Stimulated activated CD8-positive, alpha-beta memory T cell treated with anti-CD3 and anti-CD28 coated beads, Interleukin-15, amount 100 ng/mL, for 4 hours (primary cell): ENCODE measurements around the gene ERC2.

ENCODE experiments used
- DNase-seq, 2 donors: peaks; one replicate each; pipeline ENCODE4 v3.0.0-alpha.2; 2020; ENCODE audit warnings: low read depth in 2 of 2

ERC2 gene

GRCh38 chr3:56424885-56425284 lies 43.4 kb downstream of the ERC2 start:
- DNase-seq, result no peak

DNA sequence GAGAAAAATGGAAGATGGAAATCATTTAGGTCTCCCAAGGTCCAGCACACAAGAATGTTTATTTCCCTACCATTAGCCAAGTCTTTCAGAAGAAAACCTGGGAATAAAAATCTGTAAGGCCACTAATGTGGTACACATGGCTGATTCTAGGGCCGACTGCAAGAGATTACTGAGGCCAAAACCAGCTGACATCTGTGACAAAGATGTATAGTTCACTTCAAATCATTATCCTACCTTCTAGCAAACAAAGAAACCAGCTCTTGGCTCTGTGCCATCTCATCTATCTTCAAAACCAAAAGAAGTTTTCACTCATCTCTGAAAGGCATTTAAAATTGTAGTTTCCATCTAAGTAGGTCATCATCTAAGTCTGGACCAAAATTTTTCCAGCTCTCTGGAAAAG lies 43.9 kb downstream of the ERC2 start:
- DNase-seq, result no peak

DNA sequence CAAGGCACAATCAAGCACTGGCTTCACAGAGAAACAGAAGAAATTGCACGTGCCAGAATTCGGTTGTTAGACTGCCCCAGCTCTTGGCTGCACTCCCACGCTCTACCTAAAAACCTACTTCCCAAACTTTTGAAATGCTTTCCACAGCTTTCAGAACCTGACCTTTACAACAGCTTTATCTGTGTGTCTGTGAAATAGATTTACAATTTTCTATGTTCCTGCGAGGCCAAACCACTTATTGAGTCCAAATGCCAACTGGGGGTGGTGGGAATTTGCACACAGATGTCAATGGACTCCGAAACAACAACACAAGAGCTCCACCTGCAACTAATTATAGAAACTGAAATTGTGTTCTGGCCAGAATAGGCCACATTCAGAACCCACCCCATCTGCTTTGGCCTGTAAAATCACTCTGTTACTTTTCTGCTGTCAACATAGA lies 44.6 kb downstream of the ERC2 start:
- DNase-seq, result no peak

DNA sequence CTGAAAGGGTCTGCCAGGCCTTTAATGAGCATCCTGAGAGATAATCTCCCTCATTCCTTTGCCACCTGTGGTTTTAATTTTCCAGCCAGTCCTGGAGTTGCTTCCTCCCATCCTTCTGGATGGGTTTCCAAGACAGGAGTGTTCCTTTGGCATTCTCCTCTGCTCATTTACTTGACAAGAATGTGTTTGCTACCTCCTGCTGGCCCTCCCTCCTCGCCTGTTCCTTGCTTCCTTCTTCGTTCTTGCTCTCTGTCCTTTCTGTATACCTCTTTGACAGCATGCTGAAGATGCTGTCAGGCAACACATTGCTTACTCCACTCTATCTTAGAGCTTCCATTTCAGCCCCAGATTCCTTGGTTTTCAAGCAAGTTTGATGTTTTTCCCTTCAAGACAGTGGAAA lies 46.0 kb downstream of the ERC2 start:
- no peak for DNase-seq

- DNase-seq, result no peak
These were observed 47.1 kb downstream of the ERC2 start for GRCh38 chr3:56421205-56421604.

DNA sequence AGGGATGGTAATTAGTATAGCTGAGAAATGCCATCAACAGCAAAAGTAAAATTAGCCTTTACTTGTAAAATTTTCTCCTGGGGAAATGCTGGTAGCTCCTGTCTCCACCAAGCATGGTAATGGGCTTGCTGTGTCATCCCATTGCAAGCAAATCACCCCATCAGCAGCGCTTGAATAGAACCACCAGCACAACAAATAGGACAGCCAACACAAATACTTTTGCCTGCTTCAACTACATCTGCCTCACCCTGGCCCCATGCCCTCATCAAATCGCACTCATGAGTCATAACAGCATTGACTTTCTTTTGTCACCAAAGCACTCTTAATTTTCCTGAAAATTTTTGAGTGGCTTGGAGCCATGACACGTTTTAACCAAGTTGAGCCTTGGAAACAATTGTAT lies 52.6 kb downstream of the ERC2 start:
- DNase-seq, result no peak

GRCh38 chr3:56413911-56414310 lies 54.4 kb downstream of the ERC2 start:
- no peak for DNase-seq

DNA sequence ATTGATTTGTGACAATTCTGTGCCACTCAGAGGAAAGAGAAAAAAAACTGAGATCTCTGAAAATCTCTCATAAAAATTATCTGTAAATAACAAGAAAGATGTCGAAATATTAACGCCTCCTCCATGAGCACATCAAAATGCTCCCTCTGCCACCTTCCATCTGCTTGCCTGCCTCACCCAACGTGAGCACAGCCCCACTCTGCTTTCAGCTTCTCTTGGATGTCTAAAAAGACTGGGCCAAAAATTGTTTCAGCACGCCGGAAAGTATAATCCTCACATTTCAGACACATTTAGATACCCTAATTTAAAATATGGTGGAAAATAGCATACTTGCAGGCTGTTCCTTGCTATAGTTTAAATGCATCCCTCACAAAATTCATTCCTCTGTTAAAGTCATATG lies 57.1 kb downstream of the ERC2 start:
- no peak for DNase-seq

- DNase-seq, result no peak
These were observed 57.7 kb downstream of the ERC2 start for GRCh38 chr3:56410576-56410975.

DNA sequence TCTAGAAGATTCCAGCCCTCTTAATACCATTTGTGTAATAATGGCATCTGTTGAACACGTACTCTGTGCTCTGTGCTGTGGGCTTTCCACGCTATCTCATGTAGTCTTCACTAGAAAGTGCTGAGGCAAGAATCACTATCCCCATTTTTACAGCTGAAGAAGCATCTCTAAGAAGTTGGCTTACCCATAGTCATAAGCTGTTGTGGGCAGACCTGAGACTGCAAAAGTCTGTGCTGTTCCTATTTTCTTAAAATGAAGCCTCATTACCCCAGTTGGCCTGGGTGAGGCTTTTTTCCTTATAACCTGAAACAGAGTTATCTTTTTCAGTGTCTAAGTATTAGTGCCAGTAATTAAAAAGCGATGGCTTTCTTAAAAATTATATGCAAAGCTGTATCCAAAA lies 58.5 kb downstream of the ERC2 start:
- no peak for DNase-seq

DNA sequence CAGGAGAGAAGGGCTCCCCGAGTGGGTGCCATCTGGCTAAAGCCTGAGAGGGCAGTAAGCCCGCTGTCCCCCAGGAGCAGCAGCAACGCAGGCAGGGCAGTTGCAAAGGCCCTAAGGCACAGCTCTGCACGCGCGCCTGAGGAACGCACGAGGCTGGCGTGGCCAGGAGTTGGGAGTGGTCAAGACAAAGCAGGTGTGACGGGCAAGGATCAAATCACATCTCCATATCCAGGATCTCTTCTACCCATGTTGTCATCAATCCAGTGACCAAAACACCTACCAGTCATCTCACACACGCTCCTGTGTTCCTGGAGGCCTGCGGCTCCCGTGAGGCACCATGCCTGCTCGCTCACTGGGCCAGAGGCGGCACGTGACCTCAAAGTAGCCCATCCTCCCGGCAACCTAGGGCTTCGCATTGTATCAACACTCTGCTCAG lies 59.5 kb downstream of the ERC2 start:
- no peak for DNase-seq

DNA sequence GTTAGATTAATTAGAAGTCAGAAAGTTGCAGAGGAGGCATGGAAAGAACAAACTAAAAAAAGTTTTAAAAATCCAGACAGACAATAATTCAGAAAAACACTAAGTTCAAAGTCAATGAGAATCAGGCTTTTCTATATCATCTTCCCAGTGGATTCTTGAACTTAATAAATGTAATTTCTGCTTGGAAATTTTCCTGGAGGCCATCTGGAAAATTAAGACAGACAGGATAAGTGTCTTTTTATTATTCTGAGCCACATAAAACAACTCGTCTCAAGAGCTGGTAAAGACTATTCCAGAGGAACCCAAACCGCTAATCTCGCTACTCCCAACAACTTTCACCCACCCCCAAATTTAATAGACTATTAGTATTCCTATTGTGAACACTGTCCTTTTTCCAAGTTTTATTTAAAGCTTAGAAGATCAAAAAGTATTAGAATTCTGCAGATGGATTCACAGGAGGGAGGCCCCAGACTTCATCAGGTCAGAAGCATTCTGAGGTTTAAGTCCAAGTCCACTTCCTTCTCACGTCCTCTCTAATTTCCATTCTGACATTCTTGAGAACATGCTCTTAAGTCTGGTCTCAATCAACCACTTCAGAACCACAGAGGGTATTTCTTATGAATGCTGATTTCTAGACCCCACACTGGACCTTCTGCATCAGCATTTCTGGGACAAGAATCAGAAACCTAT lies 61.3 kb downstream of the ERC2 start:
- no peak for DNase-seq

GRCh38 chr3:56404884-56405283 lies 63.4 kb downstream of the ERC2 start:
- no peak for DNase-seq

DNA sequence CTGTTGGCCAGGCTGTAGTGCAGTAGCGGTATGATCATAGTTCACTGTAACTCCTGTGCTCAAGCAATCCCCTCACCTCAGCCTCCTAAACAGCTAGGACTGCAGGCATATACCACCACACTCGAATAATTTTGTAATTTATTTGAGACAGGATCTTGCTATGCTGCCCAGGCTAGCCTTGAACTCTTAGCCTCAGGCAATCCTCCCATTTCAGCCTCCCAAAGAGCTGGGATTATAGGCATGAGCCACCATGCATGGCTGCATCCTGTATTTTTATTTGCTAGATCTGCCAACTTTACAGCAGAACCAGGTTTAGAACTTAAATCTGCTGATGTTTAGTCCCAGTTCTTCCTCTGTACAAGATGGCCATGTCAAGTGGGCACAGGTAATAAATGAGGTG lies 69.6 kb downstream of the ERC2 start:
- no peak for DNase-seq

GRCh38 chr3:56397798-56398197 lies 70.5 kb downstream of the ERC2 start:
- DNase-seq, result no peak

DNA sequence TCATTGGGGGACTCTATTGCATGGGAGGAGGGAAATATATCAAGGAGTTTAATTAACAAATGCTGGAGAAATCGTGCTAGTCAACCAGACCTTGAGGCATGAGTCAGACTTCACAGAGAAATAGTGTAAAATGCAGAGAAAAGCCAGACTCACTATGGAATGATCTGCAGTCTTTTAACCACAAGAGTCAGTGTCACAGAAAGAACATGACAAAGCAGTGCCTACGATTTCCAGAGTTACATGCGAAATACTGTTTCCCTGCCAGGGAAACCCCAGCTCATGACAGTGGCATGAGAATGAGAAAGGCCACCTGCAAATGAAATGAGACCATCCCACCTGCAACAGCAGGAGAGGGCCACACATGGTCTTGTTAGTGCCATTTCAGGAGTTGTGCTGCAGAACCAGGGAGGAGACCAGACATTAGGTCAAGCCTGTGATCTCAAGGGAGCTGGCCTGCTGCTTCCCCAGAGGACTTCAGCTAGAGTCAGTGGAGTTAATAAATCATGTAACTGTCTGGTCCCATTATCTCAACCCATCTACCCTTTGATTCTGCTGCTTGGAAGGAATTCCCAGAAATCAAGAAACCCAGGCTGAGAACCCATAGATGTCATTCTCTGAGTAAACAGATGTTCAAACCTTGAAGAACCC lies 79.0 kb downstream of the ERC2 start:
- DNase-seq, result no peak

DNA sequence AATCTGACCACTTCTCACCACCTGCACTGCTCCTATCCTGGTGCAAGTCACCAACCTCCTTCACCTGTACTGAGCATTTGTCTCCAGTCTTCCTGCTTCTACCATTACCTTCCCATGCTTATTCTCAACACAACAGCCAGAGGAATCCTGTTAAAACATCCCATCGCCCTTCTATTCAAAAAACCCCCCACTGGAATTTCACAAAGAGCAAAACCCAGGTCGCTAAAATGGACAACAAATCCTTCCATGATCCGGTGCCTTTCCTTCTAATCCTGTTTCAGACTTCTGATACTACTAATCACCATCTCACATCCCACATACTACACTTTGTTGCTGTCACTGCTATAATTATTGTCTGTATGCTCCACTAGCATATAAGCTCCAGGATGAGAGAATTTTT lies 85.2 kb downstream of the ERC2 start:
- DNase-seq, result no peak

GRCh38 chr3:56379723-56380287 lies 88.5 kb downstream of the ERC2 start:
- DNase-seq, result no peak

GRCh38 chr3:56375654-56376053 lies 92.6 kb downstream of the ERC2 start:
- no peak for DNase-seq

GRCh38 chr3:56373386-56373785 lies 94.9 kb downstream of the ERC2 start:
- no peak for DNase-seq

DNA sequence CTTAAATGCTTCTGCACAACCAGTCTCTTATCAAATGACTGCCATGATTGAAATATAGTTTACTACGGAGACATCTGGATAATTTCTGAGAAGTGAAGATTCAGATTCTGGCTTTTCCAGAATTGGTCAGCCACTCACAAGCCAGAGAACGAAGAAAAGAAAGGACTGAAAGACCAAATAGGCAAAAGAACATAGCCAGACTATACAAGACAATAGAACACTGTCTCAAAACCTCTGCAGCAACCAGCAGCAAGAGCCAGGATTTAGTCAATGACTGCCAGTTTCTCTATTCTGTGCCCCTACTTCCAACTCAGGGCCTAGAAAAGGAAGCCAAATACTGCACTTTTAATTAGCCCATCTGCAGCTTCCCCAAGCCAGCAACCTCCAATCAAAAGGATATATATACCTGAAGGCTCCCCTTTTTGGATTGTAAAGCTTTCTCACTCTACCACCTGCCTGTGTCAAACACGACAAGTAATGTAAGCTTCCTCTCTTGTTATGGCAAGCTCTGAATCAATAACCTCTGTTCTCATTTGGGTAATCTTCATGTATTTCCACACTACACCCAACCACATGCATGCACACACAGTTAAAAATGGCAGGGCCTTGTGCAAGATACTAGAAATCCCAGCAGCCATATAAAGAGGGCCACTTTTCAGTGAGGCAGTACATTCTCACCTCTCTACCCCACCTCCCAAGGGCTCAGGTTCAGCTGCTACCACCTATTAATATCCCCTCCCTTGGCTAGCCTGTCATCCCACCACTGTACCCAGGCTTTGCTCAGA lies 97.1 kb downstream of the ERC2 start:
- no peak for DNase-seq

DNA sequence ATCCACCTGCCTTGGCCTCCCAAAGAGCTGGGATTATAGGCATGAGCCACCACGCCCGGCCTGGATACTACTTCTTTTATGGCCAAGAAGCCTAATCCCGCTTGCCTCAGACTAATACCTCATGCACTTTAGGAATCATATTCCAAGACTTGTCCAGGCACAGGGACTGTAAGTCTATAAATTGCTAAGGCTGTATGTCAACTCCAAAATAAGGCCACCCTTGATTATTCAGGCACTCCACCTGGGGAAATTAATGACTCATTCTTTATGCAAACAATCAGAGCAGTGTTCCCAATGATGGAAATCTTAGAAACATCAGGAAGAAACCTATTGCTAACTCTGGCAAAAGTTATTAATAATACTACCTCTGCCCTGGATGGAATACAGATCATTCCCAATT lies 98.4 kb downstream of the ERC2 start:
- DNase-seq, result no peak

DNA sequence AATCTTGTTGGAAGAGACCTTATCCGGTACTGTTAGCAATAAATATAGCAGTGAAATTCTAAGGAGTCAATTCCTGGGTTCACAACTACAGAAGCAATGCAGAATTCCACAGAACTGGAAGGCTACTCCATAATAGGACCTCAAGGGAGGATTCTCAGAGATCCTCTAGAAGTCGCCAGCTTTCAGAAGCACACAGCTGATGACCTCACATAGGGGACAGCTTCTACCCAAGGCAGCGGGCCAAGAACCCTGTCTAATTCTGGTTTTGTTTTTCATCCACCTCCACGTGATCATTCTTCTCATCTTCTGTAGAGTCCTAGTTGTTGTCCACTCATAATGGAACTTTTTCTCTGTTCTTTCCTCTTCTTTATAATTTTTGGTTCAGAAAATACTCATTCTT lies 99.4 kb downstream of the ERC2 start:
- no peak for DNase-seq
